Colon (tissue), 2 donors: Measurements from ENCODE around the gene LRRC43.
"Not testable (repeated sequence)": the region's sequence is repeated elsewhere in the genome, so short reads cannot be mapped to it uniquely, and the experiment has no call there.

Experiments
- FAIRE-seq: peaks from 2 replicates; lab custom pipeline; 2012; peaks lifted over from hg19 to GRCh38; lab: Jason Lieb, UNC
- donor health status: control.
- donor health status: control.

LRRC43 gene

DNA sequence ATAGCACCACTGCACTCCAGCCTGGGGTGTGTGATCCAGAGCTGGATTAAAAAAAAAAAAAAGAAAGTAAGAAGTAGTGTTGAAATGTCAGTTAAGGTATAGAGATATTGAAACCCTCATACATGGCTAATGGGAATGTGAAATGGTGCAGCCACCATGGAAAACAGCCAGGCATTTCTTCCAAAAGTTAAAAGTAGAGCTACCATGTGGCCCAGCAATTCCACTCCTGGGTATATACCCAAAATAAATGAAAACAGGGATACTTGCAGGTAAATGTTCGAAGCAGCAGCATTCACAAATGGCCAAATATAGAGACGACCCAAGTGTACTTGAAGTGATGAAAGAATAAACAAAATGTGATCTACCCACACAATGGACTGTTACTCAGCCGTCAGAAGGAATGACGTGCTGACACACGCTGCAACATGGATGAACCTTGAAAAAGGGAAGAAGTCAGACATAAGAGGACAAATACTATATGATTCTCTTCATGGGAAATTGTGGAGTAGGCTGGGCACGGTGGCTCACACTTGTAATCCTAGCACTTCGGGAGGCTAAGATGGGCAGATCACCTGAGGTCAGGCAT lies 24.1 kb upstream of the LRRC43 start:
- no peak for FAIRE-seq

DNA sequence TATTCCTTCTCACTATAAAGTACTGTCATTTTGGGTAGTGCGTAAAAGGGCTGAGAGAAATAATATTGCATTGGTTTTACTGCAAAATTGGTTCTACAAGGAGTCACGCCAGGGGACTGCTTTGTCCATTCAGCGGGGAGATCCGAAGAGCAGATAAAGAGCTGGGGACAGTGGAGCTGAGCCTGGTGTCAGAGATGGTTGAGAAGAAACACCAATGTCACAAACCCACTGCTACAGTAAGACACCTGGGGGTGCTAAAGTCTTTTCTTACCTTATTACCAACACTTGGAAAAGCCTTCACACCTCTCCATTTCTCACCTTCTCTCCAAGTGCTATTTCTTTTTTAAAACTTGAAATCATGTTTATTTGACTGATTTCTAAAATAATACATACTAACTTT lies 23.0 kb upstream of the LRRC43 start:
- no peak for FAIRE-seq

DNA sequence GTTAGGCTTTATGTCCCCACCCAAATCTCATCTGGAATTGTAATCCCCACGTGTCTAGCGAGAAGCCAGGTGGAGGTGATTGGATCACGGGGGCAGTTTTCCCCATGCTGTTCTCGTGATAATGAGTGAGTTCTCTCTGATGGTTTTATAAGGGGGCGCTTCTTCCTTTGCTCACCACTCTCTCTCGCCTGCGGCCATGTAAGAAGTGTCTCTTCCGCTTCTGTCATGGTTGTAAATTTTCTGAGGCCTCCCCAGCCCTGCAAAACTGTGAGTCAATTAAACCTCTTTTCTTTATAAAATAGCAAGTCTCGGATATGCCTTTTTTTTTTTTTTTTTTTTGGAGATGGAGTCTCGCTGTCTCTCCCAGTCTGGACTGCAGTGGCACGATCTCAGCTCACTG lies 22.2 kb upstream of the LRRC43 start:
- FAIRE-seq, result no peak

DNA sequence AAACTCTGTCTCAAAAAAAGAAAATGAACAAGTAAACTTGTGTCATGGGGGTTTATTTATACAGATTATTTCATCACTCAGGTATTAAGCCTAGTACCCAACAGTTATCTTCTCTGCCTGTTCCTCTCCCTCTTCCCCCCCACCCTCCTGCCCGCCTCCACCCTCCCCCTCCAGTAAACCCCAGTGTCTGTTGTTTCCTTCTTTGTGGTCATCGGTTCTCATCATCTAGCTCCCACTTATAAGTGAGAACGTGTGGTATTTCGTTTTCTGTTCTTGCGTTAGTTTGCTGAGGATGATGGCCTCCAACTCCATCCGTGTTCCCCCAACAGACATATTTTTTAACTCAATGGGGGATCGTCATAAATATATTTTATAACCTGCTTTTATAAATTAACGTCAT lies 21.2 kb upstream of the LRRC43 start:
- no peak for FAIRE-seq

DNA sequence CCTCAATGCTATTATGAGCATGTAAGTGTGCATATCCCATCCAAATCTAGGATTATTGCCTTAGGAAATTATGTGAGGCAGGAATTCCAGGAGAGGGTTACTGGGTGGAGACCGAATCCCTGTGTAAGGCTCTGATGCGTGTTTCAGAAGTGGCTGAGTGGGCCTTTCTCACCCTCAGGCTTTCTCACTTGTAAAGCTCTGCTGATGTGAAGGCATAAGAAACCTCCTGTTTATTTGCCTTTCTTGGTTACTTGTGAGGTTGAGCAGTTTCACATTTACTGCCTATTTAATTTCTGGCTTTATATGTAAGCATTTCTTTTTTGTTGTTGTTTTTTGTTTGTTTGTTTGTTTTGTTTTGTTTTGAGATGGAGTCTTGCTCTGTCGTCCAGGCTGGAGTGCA lies 19.9 kb upstream of the LRRC43 start:
- FAIRE-seq, result no peak

DNA sequence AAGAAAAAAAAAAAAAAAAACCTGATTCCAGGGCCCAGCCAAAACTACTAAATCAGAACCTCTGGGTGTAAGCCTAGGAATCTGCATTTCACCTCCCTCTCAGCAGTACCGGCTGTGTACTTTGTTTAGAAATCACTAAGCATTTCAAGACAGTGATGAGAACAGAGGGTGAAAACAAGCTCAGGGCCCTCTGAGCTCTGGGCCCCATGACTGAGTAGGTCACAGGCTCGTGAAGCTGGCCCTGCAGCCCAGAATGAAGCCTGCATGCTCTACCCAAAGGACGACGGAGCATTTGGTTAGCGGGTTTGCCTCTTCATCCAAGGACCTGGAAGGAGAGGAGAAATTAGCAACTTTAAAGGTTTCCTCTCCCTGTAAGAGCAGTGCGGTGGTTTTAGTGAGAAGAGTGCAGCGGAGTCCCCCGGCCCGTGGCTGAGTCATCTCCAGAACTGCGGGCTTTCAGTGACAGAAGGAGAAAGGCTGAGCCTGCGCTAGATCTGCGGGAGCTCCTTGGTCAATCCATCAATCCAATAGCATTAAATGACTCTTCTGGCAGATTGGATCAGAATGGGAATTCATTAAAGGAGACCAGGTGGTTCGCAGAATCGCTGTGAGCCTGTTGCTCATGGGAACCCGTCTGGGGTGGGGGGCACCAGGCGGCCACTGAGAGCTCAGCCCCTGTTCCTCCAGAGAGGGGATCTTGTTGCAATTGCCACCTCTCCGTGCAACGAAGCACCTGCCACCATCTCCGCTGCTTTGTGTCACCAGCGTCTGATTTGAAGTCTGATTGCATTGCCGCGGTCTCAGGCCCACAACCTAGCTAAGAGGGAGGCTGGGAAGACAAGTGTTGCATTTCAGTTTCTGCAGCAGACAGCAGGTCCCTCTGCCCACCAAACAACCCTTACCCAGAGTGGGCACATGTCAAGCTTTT lies 16.2 kb upstream of the LRRC43 start:
- FAIRE-seq, result no peak

DNA sequence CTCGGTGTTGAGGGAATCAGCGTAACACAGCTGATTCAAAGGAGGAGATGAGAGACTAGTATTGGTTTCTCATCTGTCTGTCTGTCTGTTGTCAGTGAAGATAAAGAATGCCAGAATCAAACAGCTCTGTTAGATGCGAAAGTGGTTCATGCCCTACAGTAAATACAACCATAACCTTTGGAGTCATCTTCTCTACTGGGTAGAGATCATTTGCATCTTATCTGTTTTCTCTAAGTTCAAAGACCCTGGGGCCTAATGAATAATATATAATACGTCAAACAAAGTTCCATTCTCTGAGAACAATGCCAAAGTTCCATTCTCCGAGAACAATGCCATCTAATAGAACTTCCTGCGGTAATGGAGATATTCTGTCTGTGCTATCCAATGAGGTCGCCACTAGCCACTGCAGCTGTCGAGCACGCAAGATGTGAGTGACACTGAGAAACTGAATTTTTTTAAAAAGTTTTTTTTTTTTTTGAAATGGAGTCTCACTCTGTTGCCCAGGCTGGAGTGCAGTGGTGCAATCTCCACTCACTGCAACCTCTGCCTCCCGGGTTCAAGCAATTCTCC lies 15.5 kb upstream of the LRRC43 start:
- FAIRE-seq, result no peak

DNA sequence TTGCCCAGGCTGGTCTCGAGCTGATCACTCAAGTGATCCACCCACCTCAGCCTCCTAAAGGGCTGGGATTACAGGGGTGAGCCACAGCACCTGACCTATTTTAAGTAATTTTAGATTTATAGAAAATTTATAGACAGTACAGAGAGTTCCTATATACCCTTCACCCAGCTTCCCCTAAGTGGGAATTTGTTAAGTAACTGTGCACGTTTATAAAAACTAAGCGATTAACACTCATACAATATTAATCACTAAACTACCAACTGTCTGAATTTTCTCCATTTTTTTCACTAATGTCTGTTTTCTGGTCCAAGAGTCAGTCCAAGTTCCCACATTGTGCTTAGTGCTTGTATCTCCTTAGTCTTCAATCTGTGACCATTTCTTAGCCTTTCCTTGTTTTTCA lies 14.4 kb upstream of the LRRC43 start:
- no peak for FAIRE-seq

DNA sequence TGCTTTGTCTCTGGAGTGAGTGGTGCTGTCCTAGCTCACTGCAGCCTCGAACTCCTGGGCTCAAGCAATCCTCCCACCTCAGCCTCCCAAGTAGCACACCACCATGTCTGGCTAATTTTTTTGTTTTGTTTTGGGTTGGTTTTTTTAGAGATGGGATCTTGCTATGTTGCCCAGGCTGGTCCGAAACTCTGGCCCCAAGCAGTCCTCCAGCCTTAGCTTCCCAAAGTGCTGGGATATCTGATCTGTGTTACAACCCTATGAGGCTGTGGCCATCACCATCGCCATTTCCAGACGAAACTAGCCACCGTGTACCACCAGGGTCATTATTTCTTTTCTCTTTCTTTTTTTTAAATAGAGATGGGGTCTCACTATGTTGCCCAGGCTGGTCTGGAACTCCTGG lies 11.5 kb upstream of the LRRC43 start:
- FAIRE-seq, result no peak

DNA sequence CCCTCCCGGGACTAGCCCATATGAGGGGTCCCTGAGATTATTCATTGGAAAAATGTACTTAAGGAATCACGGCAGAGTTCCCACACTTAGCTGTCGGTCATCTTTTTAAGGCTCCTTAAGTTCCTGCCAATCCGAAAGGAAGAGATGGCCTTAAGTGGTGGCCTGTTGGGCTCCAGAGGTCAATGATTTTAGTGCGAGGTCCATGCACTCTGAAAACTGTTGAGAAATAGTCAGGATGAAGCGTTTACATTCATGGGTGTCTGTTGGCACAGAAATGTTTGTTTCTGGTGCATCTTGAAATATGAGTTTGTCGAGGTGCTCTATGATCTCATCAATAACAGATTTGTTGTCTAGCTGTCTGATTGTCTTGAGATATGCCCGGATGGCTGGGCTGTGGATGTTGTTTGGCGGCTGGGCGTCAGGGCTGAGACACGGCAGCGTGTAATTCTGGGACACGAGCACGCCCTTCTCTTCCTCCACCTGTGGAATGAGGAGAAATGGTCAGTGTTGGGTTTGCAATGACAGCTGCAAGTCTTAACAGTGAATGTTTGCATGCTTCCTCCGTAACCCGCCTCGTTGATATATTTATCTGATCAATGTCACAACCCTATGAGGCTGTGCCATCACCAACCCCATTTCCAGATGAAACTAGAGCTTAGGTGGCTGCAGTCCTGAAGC lies 10.5 kb upstream of the LRRC43 start:
- FAIRE-seq, result no peak

DNA sequence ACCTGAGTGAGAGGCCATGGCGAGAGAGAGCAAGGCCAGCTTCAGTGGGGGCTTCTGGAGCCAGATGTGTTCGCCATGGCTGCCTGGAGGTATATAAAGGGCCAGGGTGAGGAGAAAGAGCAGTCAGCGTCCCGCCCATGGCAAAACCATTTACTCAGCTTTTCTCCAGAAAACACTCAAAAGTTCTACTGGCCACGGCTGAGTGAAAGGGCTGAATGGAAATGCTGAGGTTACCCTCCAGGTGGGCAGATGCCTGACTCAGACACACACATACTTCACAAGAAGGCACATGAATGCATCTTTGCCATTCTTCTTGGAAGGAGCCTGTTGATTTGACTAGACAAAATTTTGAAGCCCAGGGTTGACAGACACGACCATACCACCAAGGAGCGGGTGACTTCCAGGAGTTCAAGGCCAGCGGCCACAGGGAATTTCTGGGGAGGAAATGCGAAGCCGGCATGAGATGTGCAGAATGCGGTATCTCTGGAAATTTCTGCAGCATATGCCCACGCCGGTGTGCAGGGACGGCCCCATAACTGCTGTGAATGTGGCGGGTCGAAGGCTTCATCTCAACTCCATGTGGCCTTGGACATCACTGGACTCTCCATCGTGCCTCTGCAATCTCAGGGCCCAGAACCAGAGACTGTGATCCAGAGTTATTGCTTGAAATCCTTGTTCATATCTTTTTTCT lies 8.6 kb upstream of the LRRC43 start, which contains the start of gene IL31:
IL31 (minus strand) TSS at position 67 of the 691 bp plus-strand sequence; CDS start at position 18, 49 bp downstream.
- FAIRE-seq, result no peak

DNA sequence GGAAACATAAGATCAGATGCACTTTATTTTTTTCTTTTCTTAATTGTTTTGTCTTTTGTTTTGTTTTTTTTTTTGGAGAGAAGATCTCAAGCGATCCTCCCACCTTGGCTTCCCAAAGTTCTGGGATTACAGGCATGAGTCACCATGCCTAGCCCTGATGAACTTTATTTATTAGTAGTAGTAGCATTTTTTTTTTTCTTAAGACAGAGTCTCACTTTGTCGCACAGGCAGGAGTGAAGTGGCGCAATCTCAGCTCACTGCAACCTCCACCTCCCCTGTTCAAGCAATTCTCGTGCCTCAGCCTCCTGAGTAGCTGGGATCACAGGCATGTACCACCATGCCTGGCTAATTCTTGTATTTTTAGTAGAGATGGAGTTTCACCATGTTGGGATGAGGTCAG lies 6.5 kb upstream of the LRRC43 start:
- not testable (repeated sequence) for FAIRE-seq

DNA sequence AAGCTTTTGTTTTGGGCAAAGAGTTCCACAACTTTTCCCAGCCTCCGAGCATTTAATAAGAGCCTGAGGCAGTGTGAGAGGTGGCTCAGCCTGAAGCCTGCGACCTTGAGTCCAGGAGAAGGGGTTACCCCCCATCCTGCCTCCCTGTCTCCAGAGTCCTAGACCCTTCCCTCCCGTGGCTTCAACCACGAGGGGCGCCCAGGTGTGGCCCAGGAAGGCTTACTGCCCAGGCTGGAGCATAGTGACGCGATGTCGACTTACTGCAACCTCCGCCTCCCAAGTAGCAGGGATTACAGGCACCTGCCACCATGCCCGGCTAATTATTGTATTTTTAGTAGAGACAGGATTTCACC lies 641 bp downstream of the LRRC43 start:
- no peak for FAIRE-seq

DNA sequence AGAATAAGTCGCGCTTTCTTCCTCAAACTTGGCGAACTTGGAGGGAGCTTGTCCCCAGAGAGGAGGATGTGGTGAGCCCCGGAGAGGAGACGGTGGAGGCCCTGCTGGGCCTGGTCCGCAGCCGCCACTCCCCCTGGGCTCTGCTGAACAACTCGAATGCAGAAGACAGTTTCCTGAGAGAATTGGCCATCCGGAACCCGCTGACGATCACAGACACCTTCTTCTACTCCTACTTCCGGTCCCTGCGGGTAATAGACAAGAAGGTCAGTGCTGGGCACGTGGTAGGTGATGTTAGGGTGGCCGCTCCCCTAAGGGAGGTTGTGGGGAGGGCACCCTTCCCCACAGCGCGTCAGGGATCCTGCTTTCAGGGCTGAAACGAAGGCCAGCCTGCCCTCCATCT lies 1.6 kb downstream of the LRRC43 start:
- FAIRE-seq, result no peak

DNA sequence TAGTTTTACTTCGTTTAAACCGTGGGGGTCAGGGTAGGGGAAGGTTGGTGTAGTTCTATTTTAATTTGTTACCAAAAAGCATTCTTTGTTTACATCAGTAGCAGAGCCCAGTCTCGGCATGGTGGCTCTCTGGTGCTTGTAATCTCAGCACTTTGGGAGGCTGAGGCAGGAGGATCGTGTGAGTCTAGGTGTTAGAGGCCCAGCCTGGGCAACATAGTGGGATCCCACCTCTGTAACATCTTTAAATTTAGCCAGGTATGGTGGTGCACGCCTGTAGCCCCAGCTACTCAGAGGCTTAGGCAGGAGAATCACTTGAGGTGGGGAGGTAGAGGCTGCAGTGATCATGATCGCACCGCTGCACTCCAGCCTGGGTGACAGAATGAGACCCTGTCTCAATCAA lies 2.2 kb downstream of the LRRC43 start:
- FAIRE-seq, result no peak

DNA sequence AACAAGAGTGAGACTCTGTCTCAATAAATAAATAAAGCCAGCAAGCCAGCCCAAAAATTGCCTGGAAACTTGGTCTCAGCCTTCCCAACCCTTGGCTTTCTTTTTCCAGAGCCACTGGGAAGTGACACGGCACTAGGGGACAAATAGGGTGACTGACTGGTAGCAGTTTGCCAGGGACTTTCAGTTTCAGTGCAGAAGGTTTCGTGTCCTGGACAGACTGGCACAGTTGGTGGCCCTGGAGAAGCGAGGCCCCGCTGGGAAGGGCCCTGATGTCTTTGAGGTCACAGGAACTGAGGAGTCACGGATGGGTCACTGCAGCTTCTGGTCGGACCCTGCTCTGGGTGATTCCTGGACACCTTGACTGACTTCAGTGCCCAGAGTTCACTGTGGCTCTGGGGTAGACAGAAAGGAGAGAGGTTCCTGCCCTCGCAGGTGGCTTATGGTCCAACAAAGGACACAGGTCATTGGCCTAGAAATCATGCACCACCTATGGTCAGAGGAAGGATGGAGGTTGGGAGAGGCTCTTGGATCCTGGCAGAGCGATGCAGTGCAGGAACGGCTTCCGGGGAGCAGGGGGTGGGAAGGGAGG lies 2.7 kb downstream of the LRRC43 start:
- no peak for FAIRE-seq

DNA sequence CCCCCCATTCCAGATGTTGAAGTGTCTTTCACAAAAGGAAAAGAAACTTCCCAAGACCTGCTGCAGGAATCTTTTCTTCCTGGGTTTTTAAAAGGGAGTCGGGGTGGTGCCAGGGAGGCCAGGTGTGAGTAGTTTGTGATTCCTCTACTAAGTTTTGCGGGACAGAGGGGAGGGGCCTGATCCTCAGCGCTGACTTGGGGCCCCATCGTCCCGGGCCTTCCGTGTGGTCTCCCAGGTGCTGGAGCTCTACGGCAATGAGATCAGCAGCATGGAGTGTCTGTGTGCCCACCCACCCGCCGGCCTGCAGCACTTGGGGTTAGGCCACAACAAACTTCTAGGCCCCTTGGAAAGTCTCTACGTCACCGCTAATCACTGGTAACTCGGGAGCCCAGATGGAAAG lies 4.5 kb downstream of the LRRC43 start:
- no peak for FAIRE-seq

DNA sequence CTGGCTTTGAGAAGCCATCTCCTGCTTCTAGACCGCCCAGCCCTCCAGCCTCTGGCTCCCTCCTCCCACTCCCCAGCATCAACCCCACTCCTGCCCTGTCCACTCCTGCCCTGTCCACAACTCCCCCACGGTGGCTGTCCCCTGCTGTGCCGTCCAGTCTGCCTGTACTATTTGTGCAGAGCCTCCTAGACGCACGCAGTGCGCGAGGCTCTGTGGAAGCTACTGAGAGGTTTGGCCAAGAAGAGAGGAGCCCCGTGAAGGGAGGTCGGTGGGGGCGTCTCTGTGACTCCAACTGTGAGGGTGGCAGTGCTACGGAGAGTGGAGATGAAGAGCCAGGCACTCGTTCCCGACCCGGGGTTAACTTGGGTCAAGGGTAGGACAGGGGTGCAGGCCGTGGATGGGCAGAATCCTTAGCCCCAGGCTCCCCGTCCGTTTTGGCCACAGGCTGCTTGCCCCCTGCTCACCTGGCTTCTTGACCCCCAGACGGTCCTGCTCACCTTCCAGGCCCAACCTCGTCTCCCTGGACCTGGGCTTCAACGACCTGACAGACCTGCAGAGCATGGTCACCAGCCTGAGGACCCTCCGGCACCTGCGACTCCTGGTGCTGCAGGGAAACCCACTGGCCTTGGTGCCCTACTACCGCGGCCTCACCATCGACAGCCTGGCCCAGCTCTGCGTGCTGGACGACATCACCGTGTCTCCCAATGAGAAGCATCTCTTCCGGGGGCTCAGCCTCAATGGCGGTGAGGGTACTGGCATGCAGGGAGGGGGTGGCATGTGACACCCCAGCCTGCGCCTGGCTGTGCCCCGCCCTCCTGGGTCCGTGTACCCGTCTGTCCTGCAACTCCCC lies 6.9 kb downstream of the LRRC43 start:
- no peak for FAIRE-seq

DNA sequence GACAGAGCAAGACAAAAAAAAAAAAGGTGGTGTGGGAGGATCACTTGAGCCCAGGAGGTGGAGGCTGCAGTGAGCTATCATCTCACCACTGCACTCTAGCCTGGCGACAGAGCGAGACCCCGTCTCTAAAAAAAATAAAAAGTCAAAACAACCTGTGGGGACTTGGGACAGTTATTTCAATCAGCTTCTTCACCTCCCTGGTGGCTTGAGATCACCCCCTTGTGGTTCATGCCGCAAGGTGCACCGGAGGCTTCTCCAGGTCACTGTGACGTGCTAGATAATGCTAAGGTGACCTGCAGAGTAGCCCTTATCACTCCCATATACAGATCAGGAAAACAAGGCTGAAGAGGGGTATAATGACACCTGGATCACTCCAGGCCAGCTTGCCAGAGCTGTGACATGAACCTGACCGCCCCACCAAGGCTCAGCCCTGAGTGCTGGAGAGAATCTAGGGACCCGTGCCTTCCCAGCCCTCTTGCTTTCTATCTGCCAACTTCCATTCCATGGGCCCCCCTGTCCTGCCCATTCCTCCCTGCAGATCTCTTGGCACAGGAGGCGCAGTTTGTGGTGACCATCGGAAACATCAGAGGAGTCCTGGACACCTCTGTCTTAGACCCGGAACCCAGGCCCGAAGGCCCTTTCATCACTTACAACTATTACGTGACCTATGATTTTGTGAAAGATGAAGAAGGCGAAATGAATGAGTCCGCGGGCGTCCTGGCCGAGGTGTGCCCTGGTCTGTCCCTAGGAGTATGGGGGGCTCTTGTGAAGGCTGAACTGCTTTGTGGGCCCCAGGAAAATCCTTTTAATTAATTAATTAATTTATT lies 8.1 kb downstream of the LRRC43 start:
- no peak for FAIRE-seq

DNA sequence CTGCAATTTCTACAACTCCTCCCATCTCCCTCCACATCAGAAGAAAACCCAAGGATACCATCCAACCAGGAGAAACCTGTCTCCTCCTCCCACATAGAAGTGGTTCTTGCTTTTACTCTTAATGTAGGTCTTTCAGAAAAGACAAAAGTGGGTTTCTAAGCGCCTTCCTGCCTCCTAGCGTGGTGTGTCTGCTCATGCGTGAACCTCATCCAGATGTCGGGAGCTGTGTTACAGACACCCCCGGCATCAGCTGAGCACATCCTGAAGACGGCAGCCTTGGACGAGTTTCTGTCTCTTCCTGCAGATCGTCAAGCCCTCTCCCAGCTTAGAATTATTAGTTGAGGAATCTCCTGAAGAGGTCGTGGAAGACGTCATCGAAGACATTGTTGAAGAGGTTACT lies 9.5 kb downstream of the LRRC43 start:
- no peak for FAIRE-seq
